ENCODE data around the gene CXCL3. TPM values are rescaled to one million over a fixed set of nuclear protein-coding genes. Genes with fewer than 3 reads are reported as not detected.

Gene CXCL3
- 0.26 TPM in 1 of 2 replicates, not detected in the other for total RNA-seq

GRCh38 chr4:74038425-74039314 lies at the start of gene CXCL3:
TSS of gene CXCL3 (minus strand) at chr4:74038689. CDS start at chr4:74038611, 78 bp downstream.

GRCh38 chr4:73998040-73999011 lies 40.2 kb downstream of the CXCL3 start, which contains the start of gene CXCL5:
TSS of gene CXCL5 (minus strand) at chr4:73998677. CDS start at chr4:73998581, 96 bp downstream.

GRCh38 chr4:73988061-73988460 lies 50.4 kb downstream of the CXCL3 start, which contains the start of gene PPBP:
TSS of gene PPBP (minus strand) at chr4:73988190. CDS start at chr4:73988103, 87 bp downstream.

Other genes starting within 250 kb of the CXCL3 start
- gene CXCL6, start 202.0 kb downstream of the CXCL3 start, total RNA-seq: 0.26 and 0.56 TPM in 2 replicates
- 0.40 TPM in 1 of 2 replicates, not detected in the other for gene PF4V1, start 185.4 kb downstream of the CXCL3 start, total RNA-seq
- 1.3 and 4.5 TPM in 2 replicates for gene CXCL1, start 169.3 kb downstream of the CXCL3 start, total RNA-seq
- not detected in 2 replicates for gene PF4, start 56.7 kb downstream of the CXCL3 start, total RNA-seq
- gene PPBP, start 50.5 kb downstream of the CXCL3 start, total RNA-seq: not detected in 2 replicates
- gene CXCL5, start 40.0 kb downstream of the CXCL3 start, total RNA-seq: not detected in 2 replicates
- gene CXCL2, start 60.5 kb upstream of the CXCL3 start, total RNA-seq: 0.26 and 0.62 TPM in 2 replicates
- 11.9 and 12.4 TPM in 2 replicates for gene MTHFD2L, start 119.4 kb upstream of the CXCL3 start, total RNA-seq